Left lung (tissue), 10 donors: ENCODE measurements around the gene LIMK1. TPM values are rescaled to one million over a fixed set of nuclear protein-coding genes. Genes with fewer than 3 reads are reported as not detected.

Experiments
- ATAC-seq: fragments of 200-7000 bp; cut with Tn5 transposase; one replicate; pipeline ENCODE4 v1.9.1; 2020; ENCODE audit warnings: moderate library complexity
- DNase-seq, 4 donors: peaks; one replicate each; pipeline ENCODE4 v3.0.0-alpha.2; 2013 to 2020
- H3K27ac ChIP-seq, 2 donors: fragments of 200-600 bp; sonication (generic) in 1 of 2; one replicate each; pipeline versions ENCODE4 v1.5.0 to v1.8.0; 2020 to 2021
- H3K27me3 ChIP-seq, 2 donors: fragments of 200-600 bp; sonication (generic) in 1 of 2; one replicate each; pipeline versions ENCODE4 v1.5.0 to v1.8.0; 2020 to 2021
- H3K36me3 ChIP-seq, 2 donors: fragments of 200-600 bp; sonication (generic) in 1 of 2; one replicate each; pipeline versions ENCODE4 v1.5.0 to v1.8.0; 2020 to 2021
- H3K4me1 ChIP-seq, 2 donors: fragments of 200-600 bp; one replicate each; pipeline ENCODE4 v1.8.0; 2021
- H3K4me3 ChIP-seq, 2 donors: fragments of 200-600 bp; sonication (generic) in 1 of 2; one replicate each; pipeline versions ENCODE4 v1.5.0 to v1.8.0; 2020 to 2021; ENCODE audit warnings: mild to moderate bottlenecking in 1 of 2
- H3K9me3 ChIP-seq, 2 donors: fragments of 200-600 bp; sonication (generic) in 1 of 2; one replicate each; pipeline versions ENCODE4 v1.5.0 to v1.8.0; 2020 to 2021
- intact Hi-C, 2 donors: fragments of 100-400 bp; cut with DNase I; formaldehyde crosslinking; loops; one replicate each; pipeline versions ENCODE4 v1.11.2 to v1.14.2; 2022
- polyA plus RNA-seq, 6 donors: library from polyadenylated mRNA; unstranded; fragments of 120-200 nt; gene quantifications; one replicate each; pipeline ENCODE4 v1.2.1, GENCODE V29; 2013; ENCODE audit not compliant: insufficient read length in 6 of 6
- total RNA-seq, 2 donors: library from RNA; stranded (reverse); fragmentation: NEBNext Ultra II Directional; extraction: Animal tissue kit (Norgen Biotek cat#: 25700); gene quantifications; one replicate each; pipeline ENCODE4 v1.2.1, GENCODE V29; 2021
- TF ChIP-seq, protein P1 (sequence below), 2 donors: fragments of 200-600 bp; sonication (generic) in 1 of 2; IDR thresholded peaks; one replicate each; pipeline versions ENCODE4 v1.5.0 to v1.8.0; 2021; ENCODE audit warnings: antibody characterized with exemption in 2 of 2
- donor health status: DM: no; HTN: yes; CAD: no.
- donor health status: DM: no; HTN: no; CAD: no.

Gene LIMK1
- total and polyA plus RNA-seq, 8 donors, result 17.4 to 47.2 (median 25.1) TPM

- DNase-seq, result no peak
- no peak overlapping the region for H3K27ac ChIP-seq
- no peak overlapping the region for H3K4me3 ChIP-seq
- no peaks in the 10 kb centered on the region for H3K27me3 ChIP-seq
- H3K9me3 ChIP-seq, result no peaks in the 10 kb centered on the region
- intact Hi-C loops, result no loop called here
- H3K36me3 ChIP-seq, result peaks cover 0 to 13% of the 10 kb centered on the region in 2 donors
- no peak for ATAC-seq
- TF ChIP-seq, protein P1, sequence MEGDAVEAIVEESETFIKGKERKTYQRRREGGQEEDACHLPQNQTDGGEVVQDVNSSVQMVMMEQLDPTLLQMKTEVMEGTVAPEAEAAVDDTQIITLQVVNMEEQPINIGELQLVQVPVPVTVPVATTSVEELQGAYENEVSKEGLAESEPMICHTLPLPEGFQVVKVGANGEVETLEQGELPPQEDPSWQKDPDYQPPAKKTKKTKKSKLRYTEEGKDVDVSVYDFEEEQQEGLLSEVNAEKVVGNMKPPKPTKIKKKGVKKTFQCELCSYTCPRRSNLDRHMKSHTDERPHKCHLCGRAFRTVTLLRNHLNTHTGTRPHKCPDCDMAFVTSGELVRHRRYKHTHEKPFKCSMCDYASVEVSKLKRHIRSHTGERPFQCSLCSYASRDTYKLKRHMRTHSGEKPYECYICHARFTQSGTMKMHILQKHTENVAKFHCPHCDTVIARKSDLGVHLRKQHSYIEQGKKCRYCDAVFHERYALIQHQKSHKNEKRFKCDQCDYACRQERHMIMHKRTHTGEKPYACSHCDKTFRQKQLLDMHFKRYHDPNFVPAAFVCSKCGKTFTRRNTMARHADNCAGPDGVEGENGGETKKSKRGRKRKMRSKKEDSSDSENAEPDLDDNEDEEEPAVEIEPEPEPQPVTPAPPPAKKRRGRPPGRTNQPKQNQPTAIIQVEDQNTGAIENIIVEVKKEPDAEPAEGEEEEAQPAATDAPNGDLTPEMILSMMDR (IDR thresholded peaks at IDR 0.05), result no peak
- H3K4me1 ChIP-seq, result peaks cover 16 to 23% of the 10 kb centered on the region in 2 donors
These were observed 861 bp upstream of the LIMK1 start for GRCh38 chr7:74082770-74083116.

DNA sequence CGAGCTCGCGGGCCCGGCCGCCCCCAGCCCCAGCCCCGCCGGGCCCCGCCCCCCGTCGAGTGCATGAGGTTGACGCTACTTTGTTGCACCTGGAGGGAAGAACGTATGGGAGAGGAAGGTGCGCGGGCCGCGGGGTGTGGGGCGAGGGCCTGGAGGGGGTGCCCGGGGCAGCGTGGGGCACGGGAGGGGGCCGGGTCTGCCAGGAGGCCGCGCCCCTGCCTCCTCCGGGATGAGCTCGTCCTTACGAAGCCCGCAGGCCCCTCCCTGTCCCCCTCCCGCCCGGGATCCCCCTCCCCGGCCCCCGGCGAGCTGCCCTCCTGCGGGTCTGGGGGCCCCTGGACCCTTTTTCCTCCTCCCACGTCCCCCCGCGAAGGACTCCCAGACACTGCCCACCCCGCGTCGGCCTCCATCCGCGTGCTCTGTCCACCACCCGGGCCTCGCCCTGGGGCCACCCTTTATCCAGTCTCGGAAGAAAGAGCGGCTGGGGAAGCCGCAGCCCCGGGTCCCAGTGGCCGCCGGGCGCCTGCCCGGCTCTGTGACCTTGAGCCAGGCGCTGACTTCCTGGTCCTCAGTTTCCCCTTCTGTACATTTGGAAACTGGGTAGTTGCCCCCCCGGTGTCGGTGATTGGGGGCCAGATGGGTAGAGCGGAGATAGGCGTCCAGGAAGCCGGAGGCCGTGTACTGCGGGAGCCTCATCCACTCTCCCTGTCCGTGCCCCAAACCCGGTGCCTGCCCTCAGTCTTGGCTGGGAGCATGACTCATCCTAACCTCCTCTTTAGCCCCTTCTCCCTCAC is 521 bp downstream of the LIMK1 start:
- peak overlapping the region; percentile 64 to 82 for H3K4me3 ChIP-seq
- intact Hi-C loops, result no loop called here
- peak overlapping the region; percentile 1 to 58 for H3K27ac ChIP-seq
- TF ChIP-seq, protein P1 (IDR thresholded peaks at IDR 0.05), result no peak
- peaks cover 16 to 23% of the 10 kb centered on the region in 2 donors for H3K4me1 ChIP-seq
- H3K36me3 ChIP-seq, result peaks cover 0 to 22% of the 10 kb centered on the region in 2 donors
- H3K27me3 ChIP-seq, result no peaks in the 10 kb centered on the region
- no peaks in the 10 kb centered on the region for H3K9me3 ChIP-seq
- ATAC-seq (peak; percentile 55), DNase-seq (peak in 2 of 4 donors; percentile 37 to 53)

DNA sequence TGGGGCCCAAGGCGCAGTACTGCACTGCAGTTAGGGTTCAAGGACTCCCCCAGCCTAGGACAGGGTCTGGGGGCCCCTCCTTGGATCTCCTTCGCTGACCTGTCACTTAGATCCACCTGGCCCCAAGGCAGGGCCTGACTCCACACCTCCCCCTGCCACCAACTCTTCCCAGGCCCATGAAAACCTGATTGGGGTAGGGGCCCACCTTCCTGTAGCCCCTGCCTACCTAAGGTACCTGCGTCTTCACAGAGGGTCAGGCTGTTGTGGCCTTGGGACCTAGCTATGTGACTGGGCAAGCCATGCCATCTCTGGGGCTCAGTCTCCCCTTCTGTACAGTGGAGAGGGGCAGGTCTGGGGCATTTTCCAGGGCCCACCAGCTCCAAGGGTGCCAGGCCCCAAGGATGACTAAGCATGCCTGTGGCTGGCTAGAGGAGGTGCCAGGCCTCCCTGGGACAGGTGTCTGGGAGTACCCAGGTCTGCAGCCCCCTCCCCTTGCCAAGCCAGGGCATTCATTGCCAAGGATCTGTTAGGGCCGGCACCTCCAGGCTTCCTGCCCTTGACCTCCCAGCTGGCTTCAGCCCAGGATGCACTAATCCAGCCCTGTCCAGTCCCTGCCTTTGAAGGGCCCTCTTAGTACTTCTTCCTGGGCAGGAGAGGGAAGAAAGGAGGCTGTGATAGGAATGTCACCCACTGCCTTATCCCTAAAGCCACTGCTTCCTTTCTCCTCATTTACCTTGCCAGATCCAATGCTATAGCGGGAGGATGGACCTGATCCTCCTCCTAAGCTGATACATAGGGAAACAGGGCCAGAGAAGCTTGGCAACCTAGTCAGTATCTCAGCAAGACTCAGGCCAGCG is 1.3 kb downstream of the LIMK1 start:
- TF ChIP-seq, protein P1 (IDR thresholded peaks at IDR 0.05), result no peak
- H3K4me1 ChIP-seq, result peaks cover 16 to 23% of the 10 kb centered on the region in 2 donors
- ATAC-seq, result peak; percentile 26
- DNase-seq, result no peak
- no peaks in the 10 kb centered on the region for H3K9me3 ChIP-seq
- H3K27ac ChIP-seq, result peak overlapping the region; percentile 1 to 58
- intact Hi-C loops, result no loop called here
- peak overlapping the region; percentile 64 to 82 for H3K4me3 ChIP-seq
- H3K36me3 ChIP-seq, result peaks cover 0 to 26% of the 10 kb centered on the region in 2 donors
- no peaks in the 10 kb centered on the region for H3K27me3 ChIP-seq

GRCh38 chr7:74087791-74088453 is 4.3 kb downstream of the LIMK1 start:
- ATAC-seq, result no peak
- DNase-seq, result no peak
- Histone ChIP-seq H3K36me3 (peaks cover 0 to 26% of the 10 kb centered on the region in 2 donors), H3K27me3 (no peaks in the 10 kb centered on the region), H3K4me1 (peaks cover 15 to 30% of the 10 kb centered on the region in 2 donors), H3K9me3 (no peaks in the 10 kb centered on the region), H3K27ac (no peak overlapping the region), H3K4me3 (no peak overlapping the region)
- intact Hi-C loops, result no loop called here
- TF ChIP-seq, protein P1 (IDR thresholded peaks at IDR 0.05), result no peak
